GM21529 (cell line): ENCODE results near the gene ZNF414.

Source experiments
- ATAC-seq: cut with Tn5 transposase; IDR thresholded peaks from one replicate; pipeline ENCODE4 v1.9.1; 2021; ENCODE audit not compliant: unreplicated experiment

Gene ZNF414

GRCh38 chr19:8468761-8469373, 45.1 kb downstream of the ZNF414 start:
- no peak for ATAC-seq

- ATAC-seq = no peak
Observed at GRCh38 chr19:8468124-8468523, 45.8 kb downstream of the ZNF414 start.

DNA sequence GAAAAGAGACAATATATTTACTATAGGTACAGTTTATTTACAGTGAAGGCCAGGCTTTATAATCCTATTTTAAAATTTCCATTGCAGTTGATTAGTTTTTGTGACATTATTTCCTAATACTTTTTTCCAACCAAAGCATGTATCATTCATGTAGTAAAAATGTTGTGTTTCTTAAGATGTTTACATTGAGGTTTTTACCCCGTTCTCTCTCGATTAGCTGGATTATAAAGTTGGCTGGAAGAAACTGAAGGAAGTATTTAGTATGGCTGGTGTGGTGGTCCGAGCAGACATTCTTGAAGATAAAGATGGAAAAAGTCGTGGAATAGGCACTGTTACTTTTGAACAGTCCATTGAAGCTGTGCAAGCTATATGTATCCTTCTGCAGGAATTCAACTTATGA, 47.9 kb downstream of the ZNF414 start:
- no peak for ATAC-seq

DNA sequence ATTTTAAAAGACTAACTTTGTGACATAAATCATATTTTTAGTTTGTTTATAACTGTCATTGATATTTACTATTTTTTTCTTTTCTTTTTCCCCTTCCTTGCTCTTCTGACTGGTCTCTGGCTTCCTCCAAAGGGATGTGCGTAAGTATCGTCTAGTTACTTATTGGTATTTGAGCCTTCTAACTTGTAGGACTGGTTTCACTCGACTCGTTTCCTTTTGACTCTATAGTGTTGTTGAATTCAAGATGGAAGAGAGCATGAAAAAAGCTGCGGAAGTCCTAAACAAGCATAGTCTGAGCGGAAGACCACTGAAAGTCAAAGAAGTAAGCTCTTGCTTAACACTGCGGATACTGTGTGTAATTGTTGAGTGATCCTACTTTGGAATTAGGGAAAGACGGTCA, 50.6 kb downstream of the ZNF414 start:
- no peak for ATAC-seq

DNA sequence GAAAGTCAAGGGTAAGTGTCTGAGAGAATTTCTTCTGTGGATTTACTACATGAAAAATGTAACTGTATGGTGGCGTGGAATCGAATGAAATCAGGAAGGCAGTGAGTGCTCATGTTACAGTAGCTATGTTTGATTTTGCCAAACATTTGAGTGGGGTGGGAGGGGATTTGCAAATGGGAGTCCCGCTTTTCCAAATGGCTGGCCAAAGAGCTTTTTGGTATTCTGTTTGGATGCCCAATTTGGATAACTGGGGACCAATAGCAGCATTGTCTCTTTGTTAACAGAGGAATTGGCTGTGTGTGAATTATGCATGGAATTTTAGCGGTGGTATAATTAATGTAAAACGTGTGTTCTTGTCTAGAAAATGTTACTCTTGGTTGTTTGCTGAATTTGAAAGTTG, 51.4 kb downstream of the ZNF414 start:
- ATAC-seq = no peak

- no peak for ATAC-seq
Observed at GRCh38 chr19:8461891-8462290, 52.1 kb downstream of the ZNF414 start.

- no peak for ATAC-seq
Observed at GRCh38 chr19:8461376-8461775, 52.6 kb downstream of the ZNF414 start.

- ATAC-seq = no peak
Observed at GRCh38 chr19:8460516-8461298, 53.3 kb downstream of the ZNF414 start.
